Stimulated activated CD4-positive, alpha-beta T cell treated with anti-CD3 and anti-CD28 coated beads, Interleukin-1b, Interleukin-23, amount 100 ng/mL, for 48 hours (primary cell): ENCODE measurements around the gene KRT3.
"Not testable (repeated sequence)": the region's sequence is repeated elsewhere in the genome, so short reads cannot be mapped to it uniquely, and the experiment has no call there.

Source experiments
- DNase-seq: peaks from one replicate; pipeline ENCODE4 v3.0.0-alpha.2; 2020

KRT3 gene

GRCh38 chr12:52796839-52797528 lies 1.1 kb upstream of the KRT3 start:
- no peak for DNase-seq

GRCh38 chr12:52796429-52796794 lies 495 bp upstream of the KRT3 start:
- no peak for DNase-seq

GRCh38 chr12:52795332-52795674 lies 614 bp downstream of the KRT3 start:
- not testable (repeated sequence) for DNase-seq

GRCh38 chr12:52794479-52795331 lies 1.2 kb downstream of the KRT3 start:
- no peak for DNase-seq

GRCh38 chr12:52792185-52793029 lies 3.5 kb downstream of the KRT3 start:
- DNase-seq: no peak

GRCh38 chr12:52791271-52792184 lies 4.4 kb downstream of the KRT3 start:
- no peak for DNase-seq

- DNase-seq: no peak
These were observed 5.3 kb downstream of the KRT3 start for GRCh38 chr12:52790427-52791270.

GRCh38 chr12:52789637-52790426 lies 6.1 kb downstream of the KRT3 start:
- no peak for DNase-seq

- no peak for DNase-seq
These were observed 6.9 kb downstream of the KRT3 start for GRCh38 chr12:52788876-52789636.

- DNase-seq: no peak
These were observed 7.6 kb downstream of the KRT3 start for GRCh38 chr12:52788192-52788875.

GRCh38 chr12:52787324-52788191 lies 8.4 kb downstream of the KRT3 start:
- no peak for DNase-seq

- DNase-seq: no peak
These were observed 11.0 kb downstream of the KRT3 start for GRCh38 chr12:52784909-52785308.

- no peak for DNase-seq
These were observed 12.2 kb downstream of the KRT3 start for GRCh38 chr12:52783563-52784316.

- no peak for DNase-seq
These were observed 13.4 kb downstream of the KRT3 start for GRCh38 chr12:52782502-52782901.

- no peak for DNase-seq
These were observed 14.4 kb downstream of the KRT3 start for GRCh38 chr12:52781399-52782082.

GRCh38 chr12:52779914-52780313 lies 16.0 kb downstream of the KRT3 start:
- no peak for DNase-seq

GRCh38 chr12:52778833-52779232 lies 17.1 kb downstream of the KRT3 start:
- no peak for DNase-seq
